Loucy (cell line): Measurements from ENCODE around the gene TNS3.

Source experiments
- H2AFZ ChIP-seq: fragments of 200-600 bp; sonication (generic); 2 replicates; pipeline ENCODE4 v1.6.0; 2016; ENCODE audit warnings: antibody characterized with exemption, mild to moderate bottlenecking, low read length, moderate library complexity
- H3F3A ChIP-seq: fragments of 200-600 bp; 2 replicates; pipeline ENCODE4 v1.6.0; 2016; ENCODE audit warnings: antibody characterized with exemption, low read depth, mild to moderate bottlenecking
- H3K27me3 ChIP-seq: fragments of 200-600 bp; sonication (generic); 2 replicates; pipeline ENCODE4 v1.6.1; 2014; ENCODE audit warnings: low read length, mild to moderate bottlenecking; ENCODE audit not compliant: insufficient read depth, poor library complexity, severe bottlenecking
- H3K36me3 ChIP-seq: fragments of 200-600 bp; sonication (generic); 2 replicates; pipeline ENCODE4 v1.6.1; 2016; ENCODE audit warnings: low read length; ENCODE audit not compliant: insufficient read depth
- H3K4me1 ChIP-seq: fragments of 200-600 bp; sonication (generic); 2 replicates; pipeline ENCODE4 v1.5.1; 2014; ENCODE audit warnings: low read length, mild to moderate bottlenecking; ENCODE audit not compliant: insufficient read depth, poor library complexity, severe bottlenecking
- H3K4me2 ChIP-seq: fragments of 200-600 bp; sonication (generic); 2 replicates; pipeline ENCODE4 v1.6.0; 2014; ENCODE audit warnings: antibody characterized with exemption, low read length, low read depth, mild to moderate bottlenecking; ENCODE audit not compliant: poor library complexity, severe bottlenecking
- H3K4me3 ChIP-seq: fragments of 200-600 bp; sonication (generic); 2 replicates; pipeline ENCODE4 v1.5.1; 2014; ENCODE audit warnings: low read length, mild to moderate bottlenecking, mixed read lengths; ENCODE audit not compliant: poor library complexity, severe bottlenecking
- H3K79me2 ChIP-seq: fragments of 200-600 bp; sonication (generic); 2 replicates; pipeline ENCODE4 v1.6.1; 2014; ENCODE audit warnings: low read length; ENCODE audit not compliant: insufficient read depth
- H3K9ac ChIP-seq: fragments of 200-600 bp; sonication (generic); 2 replicates; pipeline ENCODE4 v1.6.0; 2014; ENCODE audit warnings: mild to moderate bottlenecking, low read depth, low read length, moderate library complexity; ENCODE audit not compliant: poor library complexity, severe bottlenecking
- H3K9me2 ChIP-seq: fragments of 200-600 bp; sonication (generic); replicated peaks from 2 replicates; pipeline ENCODE4 v1.6.1; 2016; ENCODE audit warnings: low read depth, low read length, mixed read lengths
- H3K9me3 ChIP-seq: fragments of 200-600 bp; sonication (generic); 2 replicates; pipeline ENCODE4 v1.6.1; 2014; ENCODE audit warnings: mild to moderate bottlenecking, antibody characterized with exemption, low read length, low read depth; ENCODE audit not compliant: insufficient read depth
- H4K20me1 ChIP-seq: fragments of 200-600 bp; sonication (generic); 2 replicates; pipeline ENCODE4 v1.6.0; 2014; ENCODE audit warnings: antibody characterized with exemption, low read length, mild to moderate bottlenecking; ENCODE audit not compliant: insufficient read depth, poor library complexity, severe bottlenecking
- EZH2phosphoT487 ChIP-seq: fragments of 200-600 bp; IDR thresholded peaks from 2 replicates; pipeline ENCODE4 v1.6.1; 2018; ENCODE audit warnings: antibody characterized with exemption, mild to moderate bottlenecking, moderate library complexity, borderline replicate concordance
- TF ChIP-seq, protein P1 (sequence below): fragments of 200-600 bp; sonication (generic); conservative IDR thresholded peaks from 2 replicates; pipeline ENCODE4 v1.5.1; 2014; ENCODE audit warnings: mild to moderate bottlenecking, antibody characterized with exemption, low read length

TNS3 gene

DNA sequence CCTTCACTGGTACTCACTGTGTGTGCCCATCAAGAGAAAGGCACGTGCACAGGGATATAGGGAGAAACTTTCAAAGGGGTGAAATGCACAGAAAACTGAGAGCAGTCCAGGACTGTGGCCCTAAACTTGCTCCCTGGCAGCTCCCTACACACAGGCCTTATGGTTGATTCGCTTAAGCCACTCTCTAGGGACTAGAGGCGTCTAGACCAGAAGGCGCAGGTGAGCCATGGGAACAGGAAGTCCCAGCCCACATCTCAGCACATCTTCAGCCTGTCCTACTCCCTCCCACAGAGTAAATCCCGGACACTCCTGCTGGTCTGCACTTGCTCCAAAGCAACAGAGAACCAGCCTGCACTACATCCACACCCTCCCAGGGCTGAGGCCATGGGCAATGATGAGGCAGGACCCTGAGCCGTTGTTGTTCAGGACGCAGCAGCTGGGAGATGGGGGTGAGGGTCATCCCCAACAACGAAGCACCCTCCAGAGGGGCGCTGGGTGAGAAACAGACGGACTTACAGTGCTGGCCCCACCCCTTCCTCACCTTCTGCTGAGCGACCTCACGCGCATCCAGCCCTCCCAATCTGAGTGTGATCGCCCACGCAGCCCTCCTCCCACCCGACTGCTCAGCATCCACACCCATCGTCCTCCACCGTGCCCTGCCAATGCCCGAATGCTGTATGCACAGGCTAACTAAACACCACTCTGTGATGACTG, 109.3 kb downstream of the TNS3 start:
- Histone ChIP-seq H3K9me2 (no peaks in the 10 kb centered on the region), H3K9ac (no peak overlapping the region), H4K20me1 (no peaks in the 10 kb centered on the region), H3F3A (no peaks in the 10 kb centered on the region), H3K9me3 (peaks cover 6% of the 10 kb centered on the region; the same call in 1 of the 2 replicates), H3K79me2 (no peaks in the 10 kb centered on the region), H3K27me3 (no peaks in the 10 kb centered on the region), H3K4me1 (no peaks in the 10 kb centered on the region), H3K4me3 (no peak overlapping the region), H3K36me3 (no peaks in the 10 kb centered on the region), H3K4me2 (no peak overlapping the region), H2AFZ (no peak overlapping the region)
- TF ChIP-seq, protein P1, sequence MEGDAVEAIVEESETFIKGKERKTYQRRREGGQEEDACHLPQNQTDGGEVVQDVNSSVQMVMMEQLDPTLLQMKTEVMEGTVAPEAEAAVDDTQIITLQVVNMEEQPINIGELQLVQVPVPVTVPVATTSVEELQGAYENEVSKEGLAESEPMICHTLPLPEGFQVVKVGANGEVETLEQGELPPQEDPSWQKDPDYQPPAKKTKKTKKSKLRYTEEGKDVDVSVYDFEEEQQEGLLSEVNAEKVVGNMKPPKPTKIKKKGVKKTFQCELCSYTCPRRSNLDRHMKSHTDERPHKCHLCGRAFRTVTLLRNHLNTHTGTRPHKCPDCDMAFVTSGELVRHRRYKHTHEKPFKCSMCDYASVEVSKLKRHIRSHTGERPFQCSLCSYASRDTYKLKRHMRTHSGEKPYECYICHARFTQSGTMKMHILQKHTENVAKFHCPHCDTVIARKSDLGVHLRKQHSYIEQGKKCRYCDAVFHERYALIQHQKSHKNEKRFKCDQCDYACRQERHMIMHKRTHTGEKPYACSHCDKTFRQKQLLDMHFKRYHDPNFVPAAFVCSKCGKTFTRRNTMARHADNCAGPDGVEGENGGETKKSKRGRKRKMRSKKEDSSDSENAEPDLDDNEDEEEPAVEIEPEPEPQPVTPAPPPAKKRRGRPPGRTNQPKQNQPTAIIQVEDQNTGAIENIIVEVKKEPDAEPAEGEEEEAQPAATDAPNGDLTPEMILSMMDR, result no peak
- TF ChIP-seq EZH2phosphoT487, result no peak

DNA sequence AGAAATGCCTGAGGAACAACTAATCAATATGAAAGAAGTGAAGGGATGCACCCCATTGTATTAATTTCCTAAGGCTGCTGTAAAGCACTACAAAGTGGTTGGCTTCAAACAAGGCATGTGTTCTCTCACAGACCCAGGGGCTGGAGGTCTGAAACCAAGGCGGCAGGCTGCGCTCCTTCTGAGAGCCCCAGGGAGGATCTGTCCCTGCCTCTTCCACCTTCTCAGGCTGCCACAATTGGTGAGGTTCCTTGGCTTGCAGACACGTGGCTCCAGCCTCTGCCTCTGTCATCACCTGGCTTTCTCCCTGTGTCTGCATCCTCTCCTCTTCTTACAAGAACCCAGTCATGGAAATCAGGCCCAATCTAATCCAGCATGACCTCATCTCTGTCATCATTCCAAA, 110.1 kb downstream of the TNS3 start:
- no peak overlapping the region for H2AFZ ChIP-seq
- peaks cover 6% of the 10 kb centered on the region; the same call in 1 of the 2 replicates for H3K9me3 ChIP-seq
- H4K20me1 ChIP-seq, result no peaks in the 10 kb centered on the region
- TF ChIP-seq, protein P1, result no peak
- no peak for TF ChIP-seq EZH2phosphoT487
- no peaks in the 10 kb centered on the region for H3K79me2 ChIP-seq
- no peaks in the 10 kb centered on the region for H3K9me2 ChIP-seq
- H3F3A ChIP-seq, result no peaks in the 10 kb centered on the region
- H3K36me3 ChIP-seq, result no peaks in the 10 kb centered on the region
- H3K4me1 ChIP-seq, result no peaks in the 10 kb centered on the region
- H3K27me3 ChIP-seq, result no peaks in the 10 kb centered on the region
- H3K4me3 ChIP-seq, result no peak overlapping the region
- no peak overlapping the region for H3K9ac ChIP-seq
- H3K4me2 ChIP-seq, result no peak overlapping the region

DNA sequence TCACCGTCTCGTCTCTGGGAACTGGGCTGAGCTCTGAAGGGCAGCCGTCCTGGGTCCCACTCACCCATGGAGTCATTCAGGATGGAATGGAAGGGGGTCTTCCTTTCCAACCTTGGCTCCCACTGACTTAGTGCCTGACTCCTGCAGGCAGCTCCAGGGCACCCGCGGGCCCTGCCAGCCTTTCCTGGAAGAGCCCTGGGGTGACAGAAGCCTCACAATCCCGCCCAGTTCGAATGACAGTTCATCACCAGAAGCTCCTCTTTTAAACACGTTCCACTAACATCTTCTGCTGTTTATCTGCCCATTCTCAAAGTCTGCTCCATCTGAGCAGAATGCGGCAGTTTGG, 110.6 kb downstream of the TNS3 start:
- no peaks in the 10 kb centered on the region for H3K9me2 ChIP-seq
- TF ChIP-seq, protein P1, result no peak
- no peak for TF ChIP-seq EZH2phosphoT487
- H2AFZ ChIP-seq, result no peak overlapping the region
- peaks cover 8% of the 10 kb centered on the region; the same call in 1 of the 2 replicates for H3K9me3 ChIP-seq
- no peaks in the 10 kb centered on the region for H3K27me3 ChIP-seq
- H3K4me3 ChIP-seq, result no peak overlapping the region
- no peaks in the 10 kb centered on the region for H3K4me1 ChIP-seq
- H3F3A ChIP-seq, result no peaks in the 10 kb centered on the region
- H3K9ac ChIP-seq, result no peak overlapping the region
- no peak overlapping the region for H3K4me2 ChIP-seq
- no peaks in the 10 kb centered on the region for H3K36me3 ChIP-seq
- no peaks in the 10 kb centered on the region for H4K20me1 ChIP-seq
- H3K79me2 ChIP-seq, result no peaks in the 10 kb centered on the region
